ENCODE measurements around the gene RPP38. TPM values are rescaled to one million over a fixed set of nuclear protein-coding genes. Genes with fewer than 3 reads are reported as not detected.

RPP38 gene
- total and polyA plus RNA-seq, 2 of the 13 experiments (the other 11 are each of a cell fraction or from before 2014, with no cell fraction given), result 11.7 to 16.4 TPM

GRCh38 chr10:15058689-15059088 lies 38.5 kb upstream of the RPP38 start:
- Histone ChIP-seq H4K20me1 (ENCODE audit: insufficient read depth, low read length) (no peaks in the 10 kb centered on the region), H3K79me2 (ENCODE audit: insufficient read depth, low read length) (no peaks in the 10 kb centered on the region), H3K9me3 (ENCODE audit: low read length) (0 out of 2 replicates have a peak, but pooled peaks cover 6% of the 10 kb centered on the region), H3K4me2 (ENCODE audit: low read depth, low read length) (no peak overlapping the region), H2AFZ (ENCODE audit: low read length) (no peak overlapping the region), H3K27ac (ENCODE audit: extremely low read length, insufficient read depth, low read length) (no peak overlapping the region), H3K36me3 (replicated peaks in 1 of 2; ENCODE audit: control insufficient read depth in 1 of 2, insufficient read depth in 2 of 2, low read length in 2 of 2) (no peaks in the 10 kb centered on the region), H3K9ac (ENCODE audit: insufficient read depth, low read depth, low read length) (no peak overlapping the region), H3K4me3 (replicated peaks in 1 of 3; ENCODE audit: insufficient read depth in 1 of 3, low read depth in 2 of 3, low read length in 3 of 3) (no peak overlapping the region), H3K4me1 (ENCODE audit: insufficient read depth, low read length) (no peaks in the 10 kb centered on the region), H3K27me3 (ENCODE audit: control insufficient read depth in 1 of 2, insufficient read depth in 2 of 2, low read length in 2 of 2) (peaks cover 0 to 3% of the 10 kb centered on the region in 2 experiments; a peak in 2 of 5 replicates)
- TF ChIP-seq DBP (CRISPR knock-in tag; IDR thresholded peaks at IDR 0.05; ENCODE audit: not compliant biosample characterization), result no peak
- TF ChIP-seq HNRNPK (IDR thresholded peaks at IDR 0.05; ENCODE audit: low read depth, low read length, poor library complexity, severe bottlenecking), result peak; percentile 87
- no peak for TF ChIP-seq NR2C2 (CRISPR knock-in tag; IDR thresholded peaks at IDR 0.05; ENCODE audit: borderline replicate concordance)
- TF ChIP-seq PCBP1 (IDR thresholded peaks at IDR 0.05; ENCODE audit: borderline replicate concordance, low read depth, low read length), result 0 out of 2 replicates have a peak, but pooled peaks have one; percentile 70
- in situ Hi-C loops (cut with HindIII; ENCODE audit: extremely low pct_ligation_motif_present, low pct_unique_long_range_greater_than_20kb), result no loop called here
- ATAC-seq, result no peak
- DNase-seq (ENCODE audit: low spot score), result no peak
- FAIRE-seq, result no peak
- no TSS peak for BruUV-seq (replicated peaks)
- WGBS (ENCODE audit: low lambda C conversion rate), result 0% methylated on average over 1 of the region's 1 CpG
- CTCF ChIA-PET (ENCODE audit: low intra/inter-chr PET ratio, low total read pairs), result no interaction called here
- POLR2A ChIA-PET, result no interaction called here
- intact Hi-C loops (cut with micrococcal nuclease; ENCODE audit: unreplicated experiment), result no loop called here

GRCh38 chr10:15059914-15060313 lies 37.2 kb upstream of the RPP38 start:
- FAIRE-seq (no peak), DNase-seq (ENCODE audit: low spot score) (no peak), ATAC-seq (no peak)
- Histone ChIP-seq H3K4me3 (replicated peaks in 1 of 3; ENCODE audit: insufficient read depth in 1 of 3, low read depth in 2 of 3, low read length in 3 of 3) (no peak overlapping the region), H3K9ac (ENCODE audit: insufficient read depth, low read depth, low read length) (no peak overlapping the region), H3K9me3 (ENCODE audit: low read length) (0 out of 2 replicates have a peak, but pooled peaks cover 6% of the 10 kb centered on the region), H3K36me3 (replicated peaks in 1 of 2; ENCODE audit: control insufficient read depth in 1 of 2, insufficient read depth in 2 of 2, low read length in 2 of 2) (no peaks in the 10 kb centered on the region), H3K4me2 (ENCODE audit: low read depth, low read length) (no peak overlapping the region), H3K79me2 (ENCODE audit: insufficient read depth, low read length) (no peaks in the 10 kb centered on the region), H3K27me3 (ENCODE audit: control insufficient read depth in 1 of 2, insufficient read depth in 2 of 2, low read length in 2 of 2) (no peaks in the 10 kb centered on the region; a peak in 2 of 5 replicates), H3K27ac (ENCODE audit: extremely low read length, insufficient read depth, low read length) (no peak overlapping the region), H3K4me1 (ENCODE audit: insufficient read depth, low read length) (no peaks in the 10 kb centered on the region), H4K20me1 (ENCODE audit: insufficient read depth, low read length) (no peaks in the 10 kb centered on the region), H2AFZ (ENCODE audit: low read length) (no peak overlapping the region)
- ChIA-PET CTCF (ENCODE audit: low intra/inter-chr PET ratio, low total read pairs) (no interaction called here), POLR2A (no interaction called here)
- intact Hi-C loops (cut with micrococcal nuclease; ENCODE audit: unreplicated experiment), result no loop called here
- no TSS peak for BruUV-seq (replicated peaks)
- in situ Hi-C loops (cut with HindIII; ENCODE audit: extremely low pct_ligation_motif_present, low pct_unique_long_range_greater_than_20kb), result no loop called here
- WGBS (ENCODE audit: low lambda C conversion rate), result 24% methylated on average over 4 of the region's 4 CpGs
- TF ChIP-seq THAP7 (CRISPR knock-in tag; IDR thresholded peaks at IDR 0.05), result no peak
- no peak for TF ChIP-seq ZBTB46 (CRISPR knock-in tag; IDR thresholded peaks at IDR 0.05; ENCODE audit: borderline replicate concordance)
- no peak for TF ChIP-seq NFE2 (CRISPR knock-in tag; IDR thresholded peaks at IDR 0.05)
- no peak for TF ChIP-seq SMC3 (IDR thresholded peaks at IDR 0.05; ENCODE audit: low read length)
- no peak for TF ChIP-seq PRDM10 (CRISPR knock-in tag; IDR thresholded peaks at IDR 0.05; ENCODE audit: low read depth)
- no peak for TF ChIP-seq PHF21A (CRISPR knock-in tag; IDR thresholded peaks at IDR 0.05)
